Vagina (tissue), 2 donors: Measurements from ENCODE around the gene SGCA. TPM values are rescaled to one million over a fixed set of nuclear protein-coding genes. Genes with fewer than 3 reads are reported as not detected.

Source experiments
- DNase-seq, 2 donors: peaks; one replicate each; pipeline ENCODE4 v3.0.0-alpha.2; 2017; ENCODE audit errors: extremely low spot score in 2 of 2
- H3K27ac ChIP-seq: fragments of 200-600 bp; sonication (generic); one replicate; pipeline ENCODE4 v1.5.1; 2019
- H3K27me3 ChIP-seq: fragments of 200-600 bp; sonication (generic); one replicate; pipeline ENCODE4 v1.5.1; 2019
- H3K36me3 ChIP-seq, 2 donors: fragments of 200-600 bp; sonication (generic); one replicate each; pipeline ENCODE4 v1.5.1; 2017 to 2019
- H3K4me1 ChIP-seq: fragments of 200-600 bp; sonication (generic); one replicate; pipeline ENCODE4 v1.5.1; 2019
- H3K4me3 ChIP-seq, 2 donors: fragments of 200-600 bp; sonication (generic); 1 replicate in 1 of 2; 2 replicates in 1 of 2; pipeline ENCODE4 v1.5.1; 2016 to 2019
- H3K9me3 ChIP-seq: fragments of 200-600 bp; sonication (generic); one replicate; pipeline ENCODE4 v1.5.1; 2019
- POLR2A ChIP-seq, 2 donors: fragments of 450-650 bp; IDR thresholded peaks; one replicate each; pipeline ENCODE4 v1.6.1; 2017; ENCODE audit warnings: antibody characterized with exemption in 2 of 2, mild to moderate bottlenecking in 2 of 2, moderate library complexity in 2 of 2
- POLR2AphosphoS5 ChIP-seq, 2 donors: sonication (generic); formaldehyde crosslinking; IDR thresholded peaks; one replicate each; pipeline ENCODE4 v1.9.0; 2017; ENCODE audit warnings: antibody characterized with exemption in 2 of 2, mild to moderate bottlenecking in 2 of 2, low read depth in 1 of 2; ENCODE audit not compliant: insufficient read depth in 1 of 2
- intact Hi-C: fragments of 100-400 bp; cut with DNase I; formaldehyde crosslinking; loops from one replicate; pipeline ENCODE4 v1.15.1; 2023
- total RNA-seq: library from RNA; depleted of rRNA; stranded (reverse); fragments of >200 nt; gene quantifications from one replicate; pipeline ENCODE4 v1.2.3, GENCODE V29; 2016
- TF ChIP-seq, protein P1 (sequence below), 3 experiments: fragments of 450-650 bp in 2 of 3; fragments of 200-600 bp in 1 of 3; sonication (generic) in 1 of 3; IDR thresholded peaks; one replicate each; pipeline ENCODE4 v1.5.1; 2017 to 2019; ENCODE audit warnings: antibody characterized with exemption in 3 of 3, mild to moderate bottlenecking in 2 of 3, moderate library complexity in 2 of 3

Gene SGCA
- total RNA-seq, 1 donor from 2014 or later, result 2.2 TPM

DNA sequence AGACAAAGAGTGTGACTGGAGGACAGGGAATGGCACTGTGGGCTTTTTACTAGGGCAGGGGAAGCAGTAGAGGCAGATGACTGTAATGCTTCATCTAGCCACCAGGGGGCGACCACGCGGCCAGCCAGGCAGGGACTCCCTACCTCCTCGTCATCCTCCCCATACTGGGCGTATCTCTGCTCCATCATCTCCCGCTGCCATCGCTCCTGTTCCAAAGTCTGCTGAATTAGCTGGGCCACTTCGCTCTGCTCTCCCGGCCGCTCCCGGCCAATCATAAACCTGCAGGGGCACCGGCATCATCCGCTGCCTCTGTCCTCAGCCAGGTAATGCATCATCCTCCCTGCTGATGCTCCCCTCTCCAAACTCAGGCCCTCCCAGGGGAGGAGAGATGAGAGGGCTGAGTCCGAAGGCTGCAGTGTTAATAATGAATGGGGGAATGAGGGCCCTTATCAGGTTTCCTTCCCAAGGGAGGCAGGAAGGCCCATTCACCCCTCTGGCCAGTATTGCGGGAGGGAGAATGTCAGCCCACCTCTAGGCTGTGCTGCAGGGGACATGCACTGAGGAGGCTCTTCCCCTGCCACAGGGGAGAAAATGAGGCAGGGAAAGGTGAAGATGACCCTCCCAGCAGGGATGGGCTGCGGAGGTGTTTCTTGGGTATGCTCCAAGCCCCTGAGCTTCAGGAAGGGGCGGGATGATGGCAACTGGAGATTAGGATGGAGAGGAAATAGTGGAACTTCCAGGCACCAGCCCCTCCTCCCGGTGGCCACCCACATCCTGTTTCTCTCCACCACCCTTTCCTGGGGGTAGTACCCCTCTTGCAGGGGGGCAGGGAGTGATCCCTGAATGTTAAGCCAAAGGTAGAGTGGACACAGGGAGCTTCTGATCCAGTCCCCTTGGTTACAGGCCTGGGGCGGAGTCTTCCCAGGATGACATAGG lies 25.6 kb upstream of the SGCA start:
- H3K4me1 ChIP-seq, result peaks cover 44% of the 10 kb centered on the region
- peaks cover 0 to 90% of the 10 kb centered on the region in 2 donors for H3K36me3 ChIP-seq
- TF ChIP-seq POLR2A (IDR thresholded peaks at IDR 0.05) (no peak), POLR2AphosphoS5 (IDR thresholded peaks at IDR 0.05; ENCODE audit: insufficient read depth in 1 of 2, low read depth in 1 of 2) (peak in 1 of 2 donors; percentile 56)
- TF ChIP-seq, protein P1, sequence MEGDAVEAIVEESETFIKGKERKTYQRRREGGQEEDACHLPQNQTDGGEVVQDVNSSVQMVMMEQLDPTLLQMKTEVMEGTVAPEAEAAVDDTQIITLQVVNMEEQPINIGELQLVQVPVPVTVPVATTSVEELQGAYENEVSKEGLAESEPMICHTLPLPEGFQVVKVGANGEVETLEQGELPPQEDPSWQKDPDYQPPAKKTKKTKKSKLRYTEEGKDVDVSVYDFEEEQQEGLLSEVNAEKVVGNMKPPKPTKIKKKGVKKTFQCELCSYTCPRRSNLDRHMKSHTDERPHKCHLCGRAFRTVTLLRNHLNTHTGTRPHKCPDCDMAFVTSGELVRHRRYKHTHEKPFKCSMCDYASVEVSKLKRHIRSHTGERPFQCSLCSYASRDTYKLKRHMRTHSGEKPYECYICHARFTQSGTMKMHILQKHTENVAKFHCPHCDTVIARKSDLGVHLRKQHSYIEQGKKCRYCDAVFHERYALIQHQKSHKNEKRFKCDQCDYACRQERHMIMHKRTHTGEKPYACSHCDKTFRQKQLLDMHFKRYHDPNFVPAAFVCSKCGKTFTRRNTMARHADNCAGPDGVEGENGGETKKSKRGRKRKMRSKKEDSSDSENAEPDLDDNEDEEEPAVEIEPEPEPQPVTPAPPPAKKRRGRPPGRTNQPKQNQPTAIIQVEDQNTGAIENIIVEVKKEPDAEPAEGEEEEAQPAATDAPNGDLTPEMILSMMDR (IDR thresholded peaks at IDR 0.05), result peak; percentile 92 to 97 (median 94)
- no peaks in the 10 kb centered on the region for H3K27me3 ChIP-seq
- no peak for DNase-seq
- H3K27ac ChIP-seq, result no peak overlapping the region
- H3K9me3 ChIP-seq, result no peaks in the 10 kb centered on the region
- intact Hi-C loops, result no loop called here
- peak overlapping the region in 1 of 2 donors; percentile 7 for H3K4me3 ChIP-seq

DNA sequence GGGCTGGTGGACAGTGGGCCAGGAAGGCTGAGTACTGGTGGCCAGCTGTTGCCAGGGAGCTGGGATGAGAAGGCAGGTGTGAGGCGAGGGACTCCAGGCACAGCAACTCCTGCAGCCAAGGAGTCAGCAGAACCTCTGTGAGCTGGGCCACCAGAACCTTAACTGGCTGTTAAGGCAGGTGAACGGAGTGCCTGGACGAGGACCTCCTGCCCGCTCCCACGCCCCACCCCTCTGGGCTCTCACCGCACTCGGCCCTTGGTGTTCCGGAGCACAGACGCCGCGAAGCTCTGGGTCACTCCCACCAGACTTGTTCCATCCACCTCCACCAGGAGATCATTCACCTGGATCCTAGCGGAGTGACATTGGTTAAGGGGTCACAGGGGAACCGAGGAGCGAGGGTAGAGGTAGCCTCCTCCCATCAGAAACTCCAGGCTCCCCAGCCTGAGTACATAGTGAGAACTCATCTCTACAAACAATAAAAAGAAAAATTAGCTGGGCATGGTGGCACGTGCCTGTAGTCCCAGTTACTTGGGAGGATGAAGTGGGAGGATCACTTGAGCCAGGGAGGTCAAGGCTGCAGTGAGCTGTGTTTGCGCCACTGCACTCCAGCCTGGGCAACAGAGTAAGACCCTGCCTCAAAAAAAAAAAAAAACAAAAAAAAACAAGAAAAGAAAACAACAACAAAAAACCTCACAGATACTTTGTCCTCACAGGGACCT lies 24.6 kb upstream of the SGCA start:
- TF ChIP-seq POLR2AphosphoS5 (IDR thresholded peaks at IDR 0.05; ENCODE audit: insufficient read depth in 1 of 2, low read depth in 1 of 2) (no peak), POLR2A (IDR thresholded peaks at IDR 0.05) (no peak)
- TF ChIP-seq, protein P1 (IDR thresholded peaks at IDR 0.05), result no peak

DNA sequence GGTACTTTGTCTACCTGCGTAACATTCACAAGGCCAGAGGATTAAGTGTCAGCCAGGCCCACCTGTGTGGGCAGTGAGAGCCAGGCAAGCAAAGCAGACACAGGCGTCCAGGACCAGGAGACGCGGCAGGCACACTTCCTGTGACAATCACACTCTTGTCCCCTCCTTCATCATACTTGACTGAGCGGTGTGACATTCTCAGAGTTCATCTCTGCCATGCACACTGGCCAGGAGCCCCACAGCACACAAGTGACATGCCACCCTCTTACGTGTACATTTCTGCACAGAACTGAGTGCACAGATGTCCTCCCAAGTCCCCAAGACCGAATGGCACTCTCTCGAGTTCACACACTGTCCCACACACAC lies 24.1 kb upstream of the SGCA start:
- intact Hi-C loops, result no loop called here
- Histone ChIP-seq H3K9me3 (no peaks in the 10 kb centered on the region), H3K4me3 (no peak overlapping the region), H3K27me3 (no peaks in the 10 kb centered on the region), H3K4me1 (peaks cover 59% of the 10 kb centered on the region), H3K27ac (no peak overlapping the region), H3K36me3 (peaks cover 0 to 75% of the 10 kb centered on the region in 2 donors)
- no peak for TF ChIP-seq POLR2A (IDR thresholded peaks at IDR 0.05)
- no peak for TF ChIP-seq POLR2AphosphoS5 (IDR thresholded peaks at IDR 0.05; ENCODE audit: insufficient read depth in 1 of 2, low read depth in 1 of 2)
- TF ChIP-seq, protein P1 (IDR thresholded peaks at IDR 0.05), result no peak
- DNase-seq, result no peak

More for the DNA sequence above, 24.6 kb upstream of the SGCA start:
- Histone ChIP-seq H3K4me1 (peaks cover 53% of the 10 kb centered on the region), H3K4me3 (no peak overlapping the region), H3K27ac (no peak overlapping the region), H3K36me3 (peaks cover 0 to 81% of the 10 kb centered on the region in 2 donors), H3K9me3 (no peaks in the 10 kb centered on the region), H3K27me3 (no peaks in the 10 kb centered on the region)
- DNase-seq, result no peak
- intact Hi-C loops, result no loop called here

DNA sequence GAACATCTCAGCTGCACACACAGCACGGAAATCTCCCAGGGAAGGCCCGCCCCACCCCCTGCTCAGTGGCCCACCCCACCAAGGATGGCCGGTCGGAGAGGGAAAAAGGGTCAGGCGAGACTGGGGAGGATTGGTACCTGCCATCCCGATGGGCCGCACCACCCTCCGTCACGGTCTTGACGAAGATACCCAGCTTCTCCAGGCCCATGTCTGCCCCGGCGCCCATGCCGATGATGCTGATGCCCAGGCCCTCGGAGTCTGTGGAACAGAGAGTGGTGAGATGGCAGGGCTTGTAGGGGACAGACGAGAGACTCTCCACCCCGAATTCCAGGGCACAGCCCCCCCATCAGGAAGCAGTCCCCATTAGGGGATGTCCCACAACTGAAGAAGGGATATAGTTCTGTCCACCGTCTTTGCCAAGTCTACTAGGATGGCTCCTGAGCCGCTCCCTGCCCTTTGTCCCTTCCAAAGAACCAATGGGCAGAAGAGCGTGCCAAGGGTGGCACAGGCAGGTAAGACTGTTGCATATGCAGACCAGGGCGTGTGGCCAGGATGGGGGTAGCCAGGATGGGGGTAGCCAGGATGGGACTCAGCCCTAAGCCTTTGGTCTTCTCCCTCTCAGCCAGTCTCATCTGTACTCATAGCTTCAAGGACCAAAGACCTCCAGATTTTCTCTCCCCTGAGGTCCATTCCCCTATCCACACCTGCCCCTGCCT lies 22.2 kb upstream of the SGCA start:
- no peaks in the 10 kb centered on the region for H3K27me3 ChIP-seq
- peaks cover 77% of the 10 kb centered on the region for H3K4me1 ChIP-seq
- H3K9me3 ChIP-seq, result no peaks in the 10 kb centered on the region
- no peak for DNase-seq
- TF ChIP-seq, protein P1 (IDR thresholded peaks at IDR 0.05), result no peak
- TF ChIP-seq POLR2AphosphoS5 (IDR thresholded peaks at IDR 0.05; ENCODE audit: insufficient read depth in 1 of 2, low read depth in 1 of 2) (no peak), POLR2A (IDR thresholded peaks at IDR 0.05) (no peak)
- no peak overlapping the region for H3K27ac ChIP-seq
- peaks cover 0 to 59% of the 10 kb centered on the region in 2 donors for H3K36me3 ChIP-seq
- intact Hi-C loops, result no loop called here
- H3K4me3 ChIP-seq, result no peak overlapping the region
